NCI-H2196 (cell line): Measurements from ENCODE around the gene GPR78.

ENCODE experiments used
- DNase-seq: peaks from one replicate; lab custom pipeline; 2025; ENCODE audit not compliant: unreplicated experiment; lab: John Stamatoyannopoulos, UW

The GPR78 gene

GRCh38 chr4:8598391-8599090 is 18.3 kb downstream of the GPR78 start:
- DNase-seq: no peak

- no peak for DNase-seq
These were observed 18.9 kb downstream of the GPR78 start for GRCh38 chr4:8599091-8599460.

- DNase-seq: no peak
These were observed 19.5 kb downstream of the GPR78 start for GRCh38 chr4:8599657-8600056.

GRCh38 chr4:8600266-8600665 is 20.1 kb downstream of the GPR78 start:
- no peak for DNase-seq

GRCh38 chr4:8600686-8601085 is 20.5 kb downstream of the GPR78 start:
- DNase-seq: no peak

GRCh38 chr4:8601086-8601485 is 20.9 kb downstream of the GPR78 start:
- no peak for DNase-seq

GRCh38 chr4:8601556-8601955 is 21.4 kb downstream of the GPR78 start:
- no peak for DNase-seq

GRCh38 chr4:8602686-8603430 is 22.7 kb downstream of the GPR78 start:
- no peak for DNase-seq

GRCh38 chr4:8603931-8604330 is 23.7 kb downstream of the GPR78 start:
- no peak for DNase-seq

GRCh38 chr4:8605289-8605688 is 25.1 kb downstream of the GPR78 start:
- DNase-seq: no peak

- DNase-seq: no peak
These were observed 26.3 kb downstream of the GPR78 start for GRCh38 chr4:8606476-8606875.

- no peak for DNase-seq
These were observed 26.8 kb downstream of the GPR78 start for GRCh38 chr4:8606966-8607365.

- DNase-seq: peak; percentile 21
These were observed 27.6 kb downstream of the GPR78 start for GRCh38 chr4:8607603-8608481.

- no peak for DNase-seq
These were observed 28.7 kb downstream of the GPR78 start for GRCh38 chr4:8608714-8609391.

GRCh38 chr4:8609406-8609805 is 29.2 kb downstream of the GPR78 start:
- no peak for DNase-seq

GRCh38 chr4:8609824-8610350 is 29.7 kb downstream of the GPR78 start:
- no peak for DNase-seq

GRCh38 chr4:8610858-8611616 is 30.8 kb downstream of the GPR78 start:
- DNase-seq: no peak

GRCh38 chr4:8612646-8613045 is 32.5 kb downstream of the GPR78 start:
- DNase-seq: no peak

- DNase-seq: no peak
These were observed 33.5 kb downstream of the GPR78 start for GRCh38 chr4:8613421-8614364.
